T1000 (cell line): ENCODE data around the gene ATOH8.
"Not testable (repeated sequence)": the region's sequence is repeated elsewhere in the genome, so short reads cannot be mapped to it uniquely, and the experiment has no call there.

ENCODE experiments used
- DNase-seq: peaks from one replicate; lab custom pipeline; 2025; ENCODE audit warnings: mixed read lengths; lab: John Stamatoyannopoulos, UW

The ATOH8 gene

GRCh38 chr2:85828725-85829124 is 74.9 kb downstream of the ATOH8 start:
- DNase-seq = no peak

- DNase-seq = not testable (repeated sequence)
Observed at GRCh38 chr2:85829394-85829793, 75.6 kb downstream of the ATOH8 start.

- no peak for DNase-seq
Observed at GRCh38 chr2:85830645-85831044, 76.9 kb downstream of the ATOH8 start.

GRCh38 chr2:85831735-85832134 is 77.9 kb downstream of the ATOH8 start:
- no peak for DNase-seq

GRCh38 chr2:85834466-85834865 is 80.7 kb downstream of the ATOH8 start:
- DNase-seq = no peak
